Measurements from ENCODE around the gene OR9I1. TPM values are rescaled to one million over a fixed set of nuclear protein-coding genes. Genes with fewer than 3 reads are reported as not detected.

OR9I1 gene
- total and polyA plus RNA-seq, 2 of the 13 experiments (the other 11 are each of a cell fraction or from before 2014, with no cell fraction given) = not detected

DNA sequence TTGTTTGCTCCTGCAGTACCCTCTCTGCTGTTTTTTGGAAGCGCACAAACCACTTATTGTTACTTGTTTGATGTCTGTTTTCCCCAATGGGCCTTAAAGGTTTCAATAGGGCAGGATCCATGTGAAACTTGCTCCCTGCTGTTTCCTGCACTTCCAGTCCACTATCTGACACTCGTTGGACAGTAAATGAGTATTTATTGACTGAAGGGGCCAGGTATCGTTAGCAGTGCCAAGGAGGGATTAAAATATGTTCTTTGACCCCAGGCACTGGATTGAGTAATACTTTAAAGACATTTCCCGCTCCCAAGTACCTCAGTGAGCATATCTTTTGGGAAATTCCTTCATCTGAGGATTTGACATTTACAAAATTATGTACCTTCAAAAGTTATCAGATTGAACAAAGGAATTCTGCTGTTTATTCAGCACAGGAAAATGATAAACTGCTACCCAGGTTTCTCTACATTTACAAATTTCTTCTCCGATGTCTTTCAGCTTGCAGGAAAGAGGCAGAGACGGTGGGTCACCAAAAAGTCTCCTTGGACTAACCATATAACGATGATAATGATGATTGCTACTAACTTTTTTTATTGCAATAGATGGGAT, 40.3 kb upstream of the OR9I1 start:
- intact Hi-C loops (cut with micrococcal nuclease; ENCODE audit: unreplicated experiment) (loop anchor here (1.0 kb wide), 1 partner anchor 193 kb away; no protein-coding TSS in a partner anchor), in situ Hi-C loops (cut with HindIII; ENCODE audit: extremely low pct_ligation_motif_present, low pct_unique_long_range_greater_than_20kb) (loop anchor here (25.0 kb wide), 1 partner anchor 322 kb away; no protein-coding TSS in a partner anchor)
- Histone ChIP-seq H3K27me3 (ENCODE audit: control insufficient read depth in 1 of 2, insufficient read depth in 2 of 2, low read length in 2 of 2) (no peaks in the 10 kb centered on the region), H3K4me1 (ENCODE audit: insufficient read depth, low read length) (peaks cover 51% of the 10 kb centered on the region), H4K20me1 (ENCODE audit: insufficient read depth, low read length) (no peaks in the 10 kb centered on the region), H3K36me3 (replicated peaks in 1 of 2; ENCODE audit: control insufficient read depth in 1 of 2, insufficient read depth in 2 of 2, low read length in 2 of 2) (no peaks in the 10 kb centered on the region), H3K4me3 (replicated peaks in 1 of 3; ENCODE audit: insufficient read depth in 1 of 3, low read depth in 2 of 3, low read length in 3 of 3) (peak overlapping the region in 1 of 3 experiments; percentile 9; a peak in 2 of 6 replicates), H3K4me2 (ENCODE audit: low read depth, low read length) (peak overlapping the region; percentile 40), H3K9ac (ENCODE audit: insufficient read depth, low read depth, low read length) (no peak overlapping the region), H3K79me2 (ENCODE audit: insufficient read depth, low read length) (no peaks in the 10 kb centered on the region), H3K9me3 (ENCODE audit: low read length) (no peaks in the 10 kb centered on the region), H2AFZ (ENCODE audit: low read length) (no peak overlapping the region), H3K27ac (ENCODE audit: extremely low read length, insufficient read depth, low read length) (peak overlapping the region; percentile 73)
- ATAC-seq (peak; percentile 98), DNase-seq (ENCODE audit: low spot score) (peak; percentile 93), FAIRE-seq (peak; percentile 89)
- CTCF ChIA-PET (ENCODE audit: low intra/inter-chr PET ratio, low total read pairs) = no interaction called here
- BruUV-seq (replicated peaks) = no TSS peak
- WGBS (ENCODE audit: low lambda C conversion rate) = 8% methylated on average over 7 of the region's 7 CpGs
- POLR2A ChIA-PET = interaction anchor here (1.0 to 1.3 kb wide), 2 partner anchors 193 to 386 kb away, joined by 3 read pairs; no protein-coding TSS in a partner anchor
- TF ChIP-seq PHB2 (IDR thresholded peaks at IDR 0.05; ENCODE audit: partially characterized antibody) (no peak), ZNF430 (CRISPR knock-in tag; IDR thresholded peaks at IDR 0.05) (no peak), ISL2 (CRISPR knock-in tag; IDR thresholded peaks at IDR 0.05) (peak; percentile 99), BORCS8-MEF2B (CRISPR knock-in tag; IDR thresholded peaks at IDR 0.05) (no peak), MAF1 (CRISPR knock-in tag; IDR thresholded peaks at IDR 0.05; ENCODE audit: borderline replicate concordance) (no peak), GTF3A (CRISPR knock-in tag; conservative IDR thresholded peaks at IDR 0.05) (no peak), MZF1 (CRISPR knock-in tag; IDR thresholded peaks at IDR 0.05; ENCODE audit: borderline replicate concordance) (no peak), ZFP91 (CRISPR knock-in tag; IDR thresholded peaks at IDR 0.05; ENCODE audit: borderline replicate concordance) (no peak), ZNF788 (CRISPR knock-in tag; IDR thresholded peaks at IDR 0.05; ENCODE audit: borderline replicate concordance) (peak; percentile 60; the same call in 1 of the 2 replicates), ARID3A (IDR thresholded peaks at IDR 0.05; ENCODE audit: low read depth, low read length) (peak; percentile 44; the same call in 1 of the 2 replicates), ZNF260 (CRISPR knock-in tag; IDR thresholded peaks at IDR 0.05; ENCODE audit: borderline replicate concordance, low read depth) (no peak), ZBTB1 (CRISPR knock-in tag; IDR thresholded peaks at IDR 0.05; ENCODE audit: borderline replicate concordance) (no peak), LCORL (IDR thresholded peaks at IDR 0.05) (no peak), LCORL (CRISPR knock-in tag; IDR thresholded peaks at IDR 0.05) (peak; percentile 91), MAFF (IDR thresholded peaks at IDR 0.05; ENCODE audit: low read depth, low read length) (no peak), MYNN (CRISPR knock-in tag; IDR thresholded peaks at IDR 0.05; ENCODE audit: low read depth) (no peak), ZNF652 (CRISPR knock-in tag; IDR thresholded peaks at IDR 0.05; ENCODE audit: borderline replicate concordance, low read depth) (no peak; the same call in 1 of the 2 replicates), STAT5B (CRISPR knock-in tag; IDR thresholded peaks at IDR 0.05) (no peak)
- TF ChIP-seq, protein P1, sequence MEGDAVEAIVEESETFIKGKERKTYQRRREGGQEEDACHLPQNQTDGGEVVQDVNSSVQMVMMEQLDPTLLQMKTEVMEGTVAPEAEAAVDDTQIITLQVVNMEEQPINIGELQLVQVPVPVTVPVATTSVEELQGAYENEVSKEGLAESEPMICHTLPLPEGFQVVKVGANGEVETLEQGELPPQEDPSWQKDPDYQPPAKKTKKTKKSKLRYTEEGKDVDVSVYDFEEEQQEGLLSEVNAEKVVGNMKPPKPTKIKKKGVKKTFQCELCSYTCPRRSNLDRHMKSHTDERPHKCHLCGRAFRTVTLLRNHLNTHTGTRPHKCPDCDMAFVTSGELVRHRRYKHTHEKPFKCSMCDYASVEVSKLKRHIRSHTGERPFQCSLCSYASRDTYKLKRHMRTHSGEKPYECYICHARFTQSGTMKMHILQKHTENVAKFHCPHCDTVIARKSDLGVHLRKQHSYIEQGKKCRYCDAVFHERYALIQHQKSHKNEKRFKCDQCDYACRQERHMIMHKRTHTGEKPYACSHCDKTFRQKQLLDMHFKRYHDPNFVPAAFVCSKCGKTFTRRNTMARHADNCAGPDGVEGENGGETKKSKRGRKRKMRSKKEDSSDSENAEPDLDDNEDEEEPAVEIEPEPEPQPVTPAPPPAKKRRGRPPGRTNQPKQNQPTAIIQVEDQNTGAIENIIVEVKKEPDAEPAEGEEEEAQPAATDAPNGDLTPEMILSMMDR (CRISPR knock-in tag; IDR thresholded peaks at IDR 0.05) = no peak
- TF ChIP-seq, protein P2, sequence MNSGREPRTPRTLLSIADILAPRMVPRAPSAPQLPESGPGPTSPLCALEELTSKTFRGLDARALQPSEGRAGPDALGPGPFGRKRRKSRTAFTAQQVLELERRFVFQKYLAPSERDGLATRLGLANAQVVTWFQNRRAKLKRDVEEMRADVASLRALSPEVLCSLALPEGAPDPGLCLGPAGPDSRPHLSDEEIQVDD (CRISPR knock-in tag; IDR thresholded peaks at IDR 0.05; ENCODE audit: borderline replicate concordance) = no peak
